Retinal pigment epithelial cell (primary cell): Measurements from ENCODE around the gene NOCT.
A peak's percentile ranks its signal among the peaks of the same experiment; 100 is the strongest.

ENCODE experiments used
- DNase-seq: peaks from one replicate; pipeline ENCODE4 v3.0.0-alpha.2; 2010; ENCODE audit warnings: low read depth
- H3K4me3 ChIP-seq: 2 replicates; pipeline ENCODE4 v1.5.1; 2011; ENCODE audit warnings: mild to moderate bottlenecking, low read length, control low read depth, moderate library complexity
- CTCF ChIP-seq: conservative IDR thresholded peaks from 2 replicates; pipeline ENCODE4 v1.5.1; 2011; ENCODE audit warnings: low read depth, low read length, control low read depth, inconsistent platforms

NOCT gene

GRCh38 chr4:139030614-139031235, 15.1 kb downstream of the NOCT start:
- peak; percentile 86 for TF ChIP-seq CTCF
- no peak overlapping the region for H3K4me3 ChIP-seq
- peak; percentile 46 for DNase-seq

GRCh38 chr4:139035650-139036049, 20.1 kb downstream of the NOCT start:
- no peak overlapping the region for H3K4me3 ChIP-seq
- no peak for DNase-seq
- no peak for TF ChIP-seq CTCF

- no peak overlapping the region for H3K4me3 ChIP-seq
- no peak for TF ChIP-seq CTCF
- DNase-seq = no peak
Measured at GRCh38 chr4:139036885-139037284, 21.3 kb downstream of the NOCT start.

GRCh38 chr4:139038874-139039443, 23.4 kb downstream of the NOCT start:
- DNase-seq = no peak
- TF ChIP-seq CTCF = no peak
- no peak overlapping the region for H3K4me3 ChIP-seq

- DNase-seq = no peak
- no peak overlapping the region for H3K4me3 ChIP-seq
- no peak for TF ChIP-seq CTCF
Measured at GRCh38 chr4:139042981-139043460, 27.4 kb downstream of the NOCT start.

- H3K4me3 ChIP-seq = no peak overlapping the region
- no peak for DNase-seq
- TF ChIP-seq CTCF = no peak
Measured at GRCh38 chr4:139044291-139044690, 28.7 kb downstream of the NOCT start.

- no peak overlapping the region for H3K4me3 ChIP-seq
- no peak for TF ChIP-seq CTCF
- no peak for DNase-seq
Measured at GRCh38 chr4:139048026-139048425, 32.4 kb downstream of the NOCT start.
